SK-N-SH (cell line): Measurements from ENCODE around the gene KANSL3. TPM values are rescaled to one million over a fixed set of nuclear protein-coding genes. Genes with fewer than 3 reads are reported as not detected.

Experiments used
- CTCF ChIA-PET: fragments of 300-600, 350-600 bp; formaldehyde crosslinking; extraction: SDS; loops from one replicate; lab custom pipeline; 2021; lab: Yijun Ruan, JAX
- POLR2A ChIA-PET: fragments of 350-600 bp; sonication (Branson Sonifier 250); formaldehyde crosslinking; extraction: SDS; loops from one replicate; lab custom pipeline; 2020; ENCODE audit warnings: antibody characterized with exemption, inconsistent platforms; lab: Yijun Ruan, JAX
- DNase-seq: peaks from one replicate; pipeline ENCODE4 v3.0.0; 2012
- H2AFZ ChIP-seq: fragments of 200-600 bp; sonication (generic); 2 replicates; pipeline ENCODE4 v1.8.1; 2016; ENCODE audit warnings: antibody characterized with exemption, mild to moderate bottlenecking, low read depth
- H3F3A ChIP-seq: fragments of 200-600 bp; sonication (generic); replicated peaks from 2 replicates; pipeline ENCODE3; 2016; ENCODE audit warnings: antibody characterized with exemption, mild to moderate bottlenecking; ENCODE audit not compliant: insufficient read depth
- H3K27ac ChIP-seq, 2 experiments: fragments of 200-500 bp in 1 of 2; fragments of 200-600 bp in 1 of 2; sonication (Bioruptor generic) in 1 of 2; sonication (generic), shearing (Covaris generic) in 1 of 2; 2 replicates each; pipeline versions ENCODE4 v1.5.1 to v1.6.1; 2014 to 2016; ENCODE audit warnings: low read depth in 2 of 2, inconsistent platforms in 1 of 2, low read length in 1 of 2, mild to moderate bottlenecking in 1 of 2, mixed read lengths in 1 of 2
- H3K27me3 ChIP-seq: fragments of 200-600 bp; sonication (generic), shearing (Covaris generic); 2 replicates; pipeline ENCODE4 v1.6.1; 2016; ENCODE audit warnings: mixed run types; ENCODE audit not compliant: insufficient read depth
- H3K36me3 ChIP-seq, 2 experiments: fragments of 200-500 bp in 1 of 2; fragments of 200-600 bp in 1 of 2; sonication (Bioruptor generic) in 1 of 2; sonication (generic) in 1 of 2; replicated peaks in 1 of 2; 2 replicates each; pipeline versions ENCODE3 to v1.5.1; 2014 to 2016; ENCODE audit warnings: low read length in 1 of 2, mild to moderate bottlenecking in 1 of 2; ENCODE audit not compliant: insufficient read depth in 2 of 2, control insufficient read depth in 1 of 2
- H3K4me1 ChIP-seq, 2 experiments: fragments of 200-500 bp in 1 of 2; fragments of 200-600 bp in 1 of 2; sonication (Bioruptor generic) in 1 of 2; sonication (generic), shearing (Covaris generic) in 1 of 2; 2 replicates each; pipeline versions ENCODE4 v1.5.1 to v1.6.1; 2014 to 2016; ENCODE audit warnings: low read depth in 1 of 2, low read length in 1 of 2, mixed run types in 1 of 2; ENCODE audit not compliant: insufficient read depth in 2 of 2, control insufficient read depth in 1 of 2
- H3K4me2 ChIP-seq: fragments of 200-600 bp; sonication (generic), shearing (Covaris generic); 2 replicates; pipeline ENCODE4 v1.6.1; 2017; ENCODE audit warnings: mixed run types
- H3K4me3 ChIP-seq, 2 experiments: fragments of 200-500 bp in 1 of 2; fragments of 200-600 bp in 1 of 2; sonication (Bioruptor generic) in 1 of 2; sonication (generic), shearing (Covaris generic) in 1 of 2; 2 replicates each; pipeline versions ENCODE4 v1.5.1 to v1.8.1; 2014 to 2016; ENCODE audit warnings: low read depth in 2 of 2, inconsistent platforms in 1 of 2, low read length in 1 of 2, mild to moderate bottlenecking in 1 of 2, mixed read lengths in 1 of 2, moderate library complexity in 1 of 2
- H3K79me2 ChIP-seq: fragments of 200-600 bp; sonication (generic); 2 replicates; pipeline ENCODE4 v1.8.1; 2017; ENCODE audit warnings: mild to moderate bottlenecking; ENCODE audit not compliant: insufficient read depth
- H3K9ac ChIP-seq: fragments of 200-600 bp; sonication (generic); 2 replicates; pipeline ENCODE4 v1.6.1; 2017; ENCODE audit warnings: mixed run types
- H3K9me2 ChIP-seq: fragments of 200-600 bp; sonication (generic); 2 replicates; pipeline ENCODE4 v1.6.1; 2017; ENCODE audit warnings: mixed run types
- H3K9me3 ChIP-seq: fragments of 200-600 bp; sonication (generic); 2 replicates; pipeline ENCODE4 v1.6.1; 2017; ENCODE audit warnings: mixed run types, mild to moderate bottlenecking, moderate library complexity
- H4K20me1 ChIP-seq: fragments of 200-600 bp; sonication (generic); 2 replicates; pipeline ENCODE4 v1.6.1; 2017; ENCODE audit warnings: mild to moderate bottlenecking, mixed run types; ENCODE audit not compliant: insufficient read depth
- EZH2phosphoT487 ChIP-seq: fragments of 200-600 bp; sonication (generic); IDR thresholded peaks from 2 replicates; pipeline ENCODE4 v1.6.1; 2017; ENCODE audit warnings: low read depth, mixed run types, mild to moderate bottlenecking, antibody characterized with exemption, moderate library complexity, borderline replicate concordance
- FOXM1 ChIP-seq: IDR thresholded peaks from 2 replicates; pipeline ENCODE4 v1.4.0; 2012; ENCODE audit warnings: low read depth, mild to moderate bottlenecking
- GATA2 ChIP-seq: sonication (generic); formaldehyde crosslinking; IDR thresholded peaks from 2 replicates; pipeline ENCODE4 v1.5.0; 2020; ENCODE audit warnings: mild to moderate bottlenecking, missing genetic modification reagents
- RAD21 ChIP-seq: IDR thresholded peaks from 2 replicates; pipeline ENCODE4 v1.6.1; 2012; ENCODE audit warnings: mild to moderate bottlenecking, low read length
- RFX5 ChIP-seq: IDR thresholded peaks from 2 replicates; pipeline ENCODE4 v1.6.1; 2012; ENCODE audit warnings: mild to moderate bottlenecking, improper control_type of control experiment, low read length
- RXRA ChIP-seq: IDR thresholded peaks from 2 replicates; pipeline ENCODE4 v1.4.0; 2012; ENCODE audit warnings: low read depth, mild to moderate bottlenecking, borderline replicate concordance
- WGBS: methylation state at CpG from one replicate; pipeline ENCODE4 v1.1.6; 2017; ENCODE audit warnings: low lambda C conversion rate; 5-methylcytosine and 5-hydroxymethylcytosine counted together
- polyA plus RNA-seq, 3 experiments: library from polyadenylated mRNA; depleted of rRNA; stranded (reverse); fragments of >200 nt; gene quantifications; 2 replicates each; pipeline ENCODE4 v1.2.3, GENCODE V29; 2012
- TF ChIP-seq, protein P1 (sequence below): IDR thresholded peaks from 2 replicates; pipeline ENCODE4 v1.4.0; 2012; ENCODE audit warnings: low read depth, borderline replicate concordance
- TF ChIP-seq, protein P2 (sequence below): fragments of 200-600 bp; sonication (generic); IDR thresholded peaks from 2 replicates; pipeline ENCODE4 v1.6.1; 2017; ENCODE audit warnings: antibody characterized with exemption, mild to moderate bottlenecking, moderate library complexity

KANSL3 gene
- polyA plus RNA-seq, 1 of the 3 experiments (the other 2 are of a cell fraction), result 10.7 TPM

- H3K4me2 ChIP-seq, result no peak overlapping the region
- no peaks in the 10 kb centered on the region for H3K27me3 ChIP-seq
- H3K36me3 ChIP-seq, result peaks cover 0 to 6% of the 10 kb centered on the region in 2 experiments
- H3K4me3 ChIP-seq, result no peak overlapping the region
- no peak overlapping the region for H2AFZ ChIP-seq
- H3K27ac ChIP-seq, result no peak overlapping the region
- 96% methylated on average over 21 of the region's 25 CpGs for WGBS
- H3K4me1 ChIP-seq, result peaks cover 0 to 3% of the 10 kb centered on the region in 2 experiments; a peak in 1 of 4 replicates
- TF ChIP-seq GATA2 (CRISPR knock-in tag) (no peak), RFX5 (no peak), EZH2phosphoT487 (no peak), FOXM1 (no peak), RXRA (no peak), RAD21 (no peak)
- TF ChIP-seq, protein P1, sequence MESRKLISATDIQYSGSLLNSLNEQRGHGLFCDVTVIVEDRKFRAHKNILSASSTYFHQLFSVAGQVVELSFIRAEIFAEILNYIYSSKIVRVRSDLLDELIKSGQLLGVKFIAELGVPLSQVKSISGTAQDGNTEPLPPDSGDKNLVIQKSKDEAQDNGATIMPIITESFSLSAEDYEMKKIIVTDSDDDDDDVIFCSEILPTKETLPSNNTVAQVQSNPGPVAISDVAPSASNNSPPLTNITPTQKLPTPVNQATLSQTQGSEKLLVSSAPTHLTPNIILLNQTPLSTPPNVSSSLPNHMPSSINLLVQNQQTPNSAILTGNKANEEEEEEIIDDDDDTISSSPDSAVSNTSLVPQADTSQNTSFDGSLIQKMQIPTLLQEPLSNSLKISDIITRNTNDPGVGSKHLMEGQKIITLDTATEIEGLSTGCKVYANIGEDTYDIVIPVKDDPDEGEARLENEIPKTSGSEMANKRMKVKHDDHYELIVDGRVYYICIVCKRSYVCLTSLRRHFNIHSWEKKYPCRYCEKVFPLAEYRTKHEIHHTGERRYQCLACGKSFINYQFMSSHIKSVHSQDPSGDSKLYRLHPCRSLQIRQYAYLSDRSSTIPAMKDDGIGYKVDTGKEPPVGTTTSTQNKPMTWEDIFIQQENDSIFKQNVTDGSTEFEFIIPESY, result no peak
- TF ChIP-seq, protein P2, sequence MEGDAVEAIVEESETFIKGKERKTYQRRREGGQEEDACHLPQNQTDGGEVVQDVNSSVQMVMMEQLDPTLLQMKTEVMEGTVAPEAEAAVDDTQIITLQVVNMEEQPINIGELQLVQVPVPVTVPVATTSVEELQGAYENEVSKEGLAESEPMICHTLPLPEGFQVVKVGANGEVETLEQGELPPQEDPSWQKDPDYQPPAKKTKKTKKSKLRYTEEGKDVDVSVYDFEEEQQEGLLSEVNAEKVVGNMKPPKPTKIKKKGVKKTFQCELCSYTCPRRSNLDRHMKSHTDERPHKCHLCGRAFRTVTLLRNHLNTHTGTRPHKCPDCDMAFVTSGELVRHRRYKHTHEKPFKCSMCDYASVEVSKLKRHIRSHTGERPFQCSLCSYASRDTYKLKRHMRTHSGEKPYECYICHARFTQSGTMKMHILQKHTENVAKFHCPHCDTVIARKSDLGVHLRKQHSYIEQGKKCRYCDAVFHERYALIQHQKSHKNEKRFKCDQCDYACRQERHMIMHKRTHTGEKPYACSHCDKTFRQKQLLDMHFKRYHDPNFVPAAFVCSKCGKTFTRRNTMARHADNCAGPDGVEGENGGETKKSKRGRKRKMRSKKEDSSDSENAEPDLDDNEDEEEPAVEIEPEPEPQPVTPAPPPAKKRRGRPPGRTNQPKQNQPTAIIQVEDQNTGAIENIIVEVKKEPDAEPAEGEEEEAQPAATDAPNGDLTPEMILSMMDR, result no peak
- H3K79me2 ChIP-seq, result no peaks in the 10 kb centered on the region
- DNase-seq, result peak; percentile 11
- ChIA-PET POLR2A (no interaction called here), CTCF (interaction anchor here (1.0 to 6.6 kb wide), 4 partner anchors 11 to 145 kb away, joined by 3 to 91 read pairs (median 71); no protein-coding TSS in a partner anchor)
- no peaks in the 10 kb centered on the region for H4K20me1 ChIP-seq
- H3K9me2 ChIP-seq, result no peaks in the 10 kb centered on the region
- H3F3A ChIP-seq, result peaks cover 6% of the 10 kb centered on the region
- H3K9ac ChIP-seq, result no peak overlapping the region
- no peaks in the 10 kb centered on the region for H3K9me3 ChIP-seq
Measured at GRCh38 chr2:96551605-96552314, 86.4 kb downstream of the KANSL3 start.

GRCh38 chr2:96550787-96551604 is 87.1 kb downstream of the KANSL3 start:
- no peak overlapping the region for H3K4me2 ChIP-seq
- H3K27me3 ChIP-seq, result no peaks in the 10 kb centered on the region
- H3K4me3 ChIP-seq, result no peak overlapping the region
- H3K79me2 ChIP-seq, result no peaks in the 10 kb centered on the region
- no peak overlapping the region for H2AFZ ChIP-seq
- no peak overlapping the region for H3K27ac ChIP-seq
- H4K20me1 ChIP-seq, result no peaks in the 10 kb centered on the region
- peak; percentile 12 for DNase-seq
- peaks cover 6% of the 10 kb centered on the region for H3F3A ChIP-seq
- ChIA-PET CTCF (interaction anchor here (1.2 to 6.6 kb wide), 2 partner anchors 41 to 144 kb away, joined by 3 to 91 read pairs; no protein-coding TSS in a partner anchor), POLR2A (no interaction called here)
- H3K9me2 ChIP-seq, result no peaks in the 10 kb centered on the region
- no peaks in the 10 kb centered on the region for H3K9me3 ChIP-seq
- H3K36me3 ChIP-seq, result peaks cover 0 to 6% of the 10 kb centered on the region in 2 experiments
- WGBS, result 100% methylated on average over 5 of the region's 14 CpGs
- H3K4me1 ChIP-seq, result peaks cover 0 to 3% of the 10 kb centered on the region in 2 experiments; a peak in 1 of 4 replicates
- TF ChIP-seq FOXM1, result no peak
- TF ChIP-seq, protein P1, result no peak
- TF ChIP-seq, all 33 proteins: peak for 0
- H3K9ac ChIP-seq, result no peak overlapping the region
